Lower leg skin (tissue), 4 donors: ENCODE results near the gene UBXN4. TPM values are rescaled to one million over a fixed set of nuclear protein-coding genes. Genes with fewer than 3 reads are reported as not detected.
"Not testable (repeated sequence)": the region's sequence is repeated elsewhere in the genome, so short reads cannot be mapped to it uniquely, and the experiment has no call there.

Experiments used
- DNase-seq, 2 donors: peaks; one replicate each; pipeline ENCODE4 v3.0.0-alpha.2; 2019; ENCODE audit warnings: low spot score in 2 of 2
- H3K4me3 ChIP-seq: fragments of 200-600 bp; sonication (generic); 2 replicates; pipeline ENCODE4 v1.5.1; 2017; ENCODE audit warnings: mild to moderate bottlenecking, low read depth; ENCODE audit not compliant: poor library complexity, severe bottlenecking
- POLR2A ChIP-seq, 2 donors: fragments of 450-650 bp; IDR thresholded peaks; one replicate each; pipeline ENCODE4 v1.6.1; 2016 to 2017; ENCODE audit warnings: antibody characterized with exemption in 2 of 2, mild to moderate bottlenecking in 1 of 2, moderate library complexity in 1 of 2
- WGBS, 2 donors: methylation state at CpG; one replicate each; pipeline ENCODE4 v1.1.5; 2018; 5-methylcytosine and 5-hydroxymethylcytosine counted together
- intact Hi-C: fragments of 100-400 bp; cut with DNase I; formaldehyde crosslinking; loops from one replicate; pipeline ENCODE4 v1.15.0; 2023; ENCODE audit warnings: low total_unique reads
- total RNA-seq, 4 donors: library from RNA; depleted of rRNA; stranded (reverse); fragments of >200 nt; gene quantifications; one replicate each; pipeline ENCODE4 v1.1.0, GENCODE V29; 2016
- TF ChIP-seq, protein P1 (sequence below), 3 donors: fragments of 450-650 bp; IDR thresholded peaks; one replicate each; pipeline ENCODE4 v1.5.1; 2016; ENCODE audit warnings: antibody characterized with exemption in 3 of 3, mild to moderate bottlenecking in 3 of 3, moderate library complexity in 2 of 3

Gene UBXN4
- total RNA-seq, 4 donors from 2014 or later: 55.1 to 68.0 (median 58.0) TPM

DNA sequence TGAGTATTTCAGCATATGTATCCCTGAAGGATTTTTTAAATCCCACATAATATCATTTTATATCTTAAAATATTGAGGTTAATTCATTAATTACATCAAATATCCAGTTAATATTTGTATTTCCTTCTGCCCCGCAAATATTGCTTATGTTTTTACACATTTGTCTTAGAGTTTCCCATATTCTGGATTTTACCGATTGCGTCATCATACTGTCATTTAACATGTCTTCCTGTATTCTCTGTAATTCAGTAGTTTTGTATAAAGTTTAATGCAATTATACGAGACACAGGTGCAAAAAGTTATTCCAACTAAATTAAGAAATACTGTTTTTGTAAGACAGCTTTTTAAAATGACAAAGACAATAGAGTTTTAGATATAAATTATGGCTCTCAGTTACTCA lies 33.5 kb upstream of the UBXN4 start:
- no peak for TF ChIP-seq POLR2A (IDR thresholded peaks at IDR 0.05)
- TF ChIP-seq, protein P1, sequence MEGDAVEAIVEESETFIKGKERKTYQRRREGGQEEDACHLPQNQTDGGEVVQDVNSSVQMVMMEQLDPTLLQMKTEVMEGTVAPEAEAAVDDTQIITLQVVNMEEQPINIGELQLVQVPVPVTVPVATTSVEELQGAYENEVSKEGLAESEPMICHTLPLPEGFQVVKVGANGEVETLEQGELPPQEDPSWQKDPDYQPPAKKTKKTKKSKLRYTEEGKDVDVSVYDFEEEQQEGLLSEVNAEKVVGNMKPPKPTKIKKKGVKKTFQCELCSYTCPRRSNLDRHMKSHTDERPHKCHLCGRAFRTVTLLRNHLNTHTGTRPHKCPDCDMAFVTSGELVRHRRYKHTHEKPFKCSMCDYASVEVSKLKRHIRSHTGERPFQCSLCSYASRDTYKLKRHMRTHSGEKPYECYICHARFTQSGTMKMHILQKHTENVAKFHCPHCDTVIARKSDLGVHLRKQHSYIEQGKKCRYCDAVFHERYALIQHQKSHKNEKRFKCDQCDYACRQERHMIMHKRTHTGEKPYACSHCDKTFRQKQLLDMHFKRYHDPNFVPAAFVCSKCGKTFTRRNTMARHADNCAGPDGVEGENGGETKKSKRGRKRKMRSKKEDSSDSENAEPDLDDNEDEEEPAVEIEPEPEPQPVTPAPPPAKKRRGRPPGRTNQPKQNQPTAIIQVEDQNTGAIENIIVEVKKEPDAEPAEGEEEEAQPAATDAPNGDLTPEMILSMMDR (IDR thresholded peaks at IDR 0.05): no peak

DNA sequence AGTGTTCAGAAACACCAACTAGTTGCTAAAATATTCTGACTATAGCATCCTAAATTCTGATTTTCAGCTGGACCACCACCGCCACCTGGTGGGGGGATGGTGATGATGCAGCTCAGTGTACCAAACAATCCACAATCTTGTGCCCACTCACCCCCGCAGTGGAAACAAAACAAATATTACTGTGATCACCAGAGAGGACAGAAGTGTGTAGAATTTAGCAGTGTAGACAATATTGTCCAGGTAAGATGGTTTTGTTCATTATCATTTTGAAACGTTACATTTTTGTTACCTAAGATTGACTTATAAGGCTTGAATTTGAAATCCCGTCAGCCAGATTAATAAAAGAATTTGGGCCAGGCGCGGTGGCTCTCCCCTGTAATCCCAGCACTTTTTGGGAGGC lies 31.7 kb upstream of the UBXN4 start:
- no peak overlapping the region for H3K4me3 ChIP-seq
- no peak for TF ChIP-seq POLR2A (IDR thresholded peaks at IDR 0.05)
- TF ChIP-seq, protein P1 (IDR thresholded peaks at IDR 0.05): peak in 1 of 3 donors; percentile 87
- DNase-seq: peak; percentile 40 to 91
- intact Hi-C loops: loop anchor here (5.0 kb wide), 1 partner anchor 708 kb away; no protein-coding TSS in a partner anchor
- WGBS, 2 donors: 58 to 67% methylated on average over 6 of the region's 6 CpGs

More for the DNA sequence above, 33.5 kb upstream of the UBXN4 start:
- DNase-seq: no peak
- intact Hi-C loops: no loop called here
- H3K4me3 ChIP-seq: no peak overlapping the region
- 95 to 97% methylated on average over 4 of the region's 4 CpGs for WGBS, 2 donors

DNA sequence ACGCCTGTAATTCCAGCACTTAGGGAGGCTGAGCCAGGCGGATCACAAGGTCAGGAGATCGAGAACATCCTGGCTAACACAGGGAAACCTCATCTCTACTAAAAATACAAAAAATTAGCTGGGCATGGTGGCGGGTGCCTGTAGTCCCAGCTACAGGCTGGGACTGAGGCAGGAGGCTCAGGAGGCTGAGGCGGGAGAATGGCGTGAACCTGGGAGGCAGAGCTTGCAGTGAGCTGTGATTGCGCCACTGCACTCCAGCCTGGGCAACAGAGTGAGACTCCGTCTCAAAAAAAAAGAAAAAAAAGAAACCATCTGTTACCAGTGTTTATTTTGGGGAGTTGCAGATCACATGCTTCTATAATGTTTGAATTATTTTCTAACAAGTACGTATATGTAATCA lies 26.6 kb upstream of the UBXN4 start:
- DNase-seq, intact Hi-C loops, H3K4me3 ChIP-seq: not testable (repeated sequence)
- WGBS, 2 donors: 94 to 95% methylated on average over 9 of the region's 9 CpGs

DNA sequence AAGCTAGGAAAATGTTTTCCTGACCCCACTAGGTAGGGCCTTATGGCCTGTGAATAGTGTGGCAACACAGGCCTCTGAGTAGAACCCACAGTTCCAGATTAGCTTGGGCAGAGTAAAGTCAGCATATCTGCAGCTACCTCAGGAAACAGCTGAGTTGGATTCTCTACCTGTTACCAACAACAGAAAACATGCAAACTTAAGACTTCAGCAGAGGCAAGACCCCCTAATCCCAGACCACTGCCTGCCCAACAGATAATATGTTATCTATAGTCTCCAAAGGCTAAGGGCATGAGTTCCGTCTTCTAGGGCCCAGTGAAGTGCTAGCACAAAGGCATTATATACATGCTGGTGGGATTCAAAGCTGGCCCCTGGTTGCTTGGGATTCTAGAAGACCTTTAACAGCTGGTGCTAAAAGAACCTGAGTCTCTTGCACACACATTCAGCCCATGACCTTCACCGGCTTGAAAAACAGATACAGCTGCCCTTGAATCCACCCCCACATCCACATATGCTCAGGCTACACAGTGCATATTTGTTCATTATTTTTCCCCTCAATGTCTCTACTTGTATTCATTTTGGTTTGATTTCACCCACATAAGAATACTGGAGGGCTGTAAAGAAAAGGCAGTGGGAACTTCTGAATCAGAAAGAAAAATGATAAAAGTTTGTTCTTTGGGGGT lies 13.5 kb upstream of the UBXN4 start:
- intact Hi-C loops: no loop called here
- TF ChIP-seq, protein P1 (IDR thresholded peaks at IDR 0.05): no peak
- H3K4me3 ChIP-seq: no peak overlapping the region
- 86 to 91% methylated on average over 2 of the region's 2 CpGs for WGBS, 2 donors
- no peak for DNase-seq

DNA sequence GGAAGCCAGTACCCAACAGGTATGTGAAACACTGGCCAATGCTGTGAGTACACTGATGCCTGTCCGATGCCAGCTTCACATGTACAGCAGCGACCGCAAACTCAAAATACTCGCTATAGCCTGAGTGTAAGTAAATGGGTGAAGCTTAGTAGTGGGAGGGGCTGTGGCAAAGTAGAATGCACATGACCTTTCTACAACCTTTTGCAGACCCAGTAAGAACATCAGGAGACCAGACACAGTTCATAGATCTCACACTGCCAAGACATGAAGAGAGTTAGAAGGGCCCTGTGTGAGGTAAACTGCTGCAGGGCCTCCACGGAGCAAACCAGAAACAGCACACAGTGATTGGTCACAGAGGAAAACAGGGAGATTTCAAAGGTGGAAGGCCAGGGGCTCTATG lies 9.1 kb upstream of the UBXN4 start:
- H3K4me3 ChIP-seq: no peak overlapping the region
- 72 to 80% methylated on average over 5 of the region's 5 CpGs for WGBS, 2 donors
- intact Hi-C loops: no loop called here
- no peak for TF ChIP-seq POLR2A (IDR thresholded peaks at IDR 0.05)
- TF ChIP-seq, protein P1 (IDR thresholded peaks at IDR 0.05): no peak
- no peak for DNase-seq

DNA sequence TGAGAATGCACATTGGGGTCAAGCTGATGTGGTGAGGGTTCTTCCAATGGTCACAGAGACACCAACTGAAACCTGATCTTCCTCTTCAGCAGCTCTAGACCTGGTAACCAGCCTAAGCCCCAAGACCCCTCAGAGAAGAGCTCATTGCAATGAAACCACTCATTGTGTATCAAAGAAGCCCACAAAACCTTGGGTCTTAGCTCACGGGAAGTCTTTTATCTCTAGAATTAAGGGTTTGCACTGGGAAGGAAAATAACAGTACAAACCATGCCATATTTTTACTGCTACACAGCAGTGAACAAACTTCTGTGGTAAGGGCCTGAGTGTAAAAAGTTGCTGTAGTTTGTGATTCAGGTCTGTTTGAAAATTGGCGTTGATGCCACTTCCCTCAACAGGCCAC lies 8.6 kb upstream of the UBXN4 start:
- intact Hi-C loops: no loop called here
- no peak overlapping the region for H3K4me3 ChIP-seq
- TF ChIP-seq, protein P1 (IDR thresholded peaks at IDR 0.05): no peak
- TF ChIP-seq POLR2A (IDR thresholded peaks at IDR 0.05): no peak
- 90 to 96% methylated on average over 2 of the region's 2 CpGs for WGBS, 2 donors
- DNase-seq: no peak
